HG03558 (cell line): ENCODE data around the gene SCPEP1.
A peak's percentile ranks its signal among the peaks of the same experiment; 100 is the strongest.
"Not testable (repeated sequence)": the region's sequence is repeated elsewhere in the genome, so short reads cannot be mapped to it uniquely, and the experiment has no call there.

Experiments
- ATAC-seq: cut with Tn5 transposase; IDR thresholded peaks from one replicate; pipeline ENCODE4 v1.9.1; 2021; ENCODE audit warnings: moderate number of reproducible peaks; ENCODE audit not compliant: unreplicated experiment; ENCODE audit errors: extremely low read depth

Gene SCPEP1

GRCh38 chr17:56960596-56961538 lies 17.1 kb upstream of the SCPEP1 start, which contains the start of gene COIL:
TSS of gene COIL (minus strand) at chr17:56961050. CDS start at chr17:56961019, 31 bp downstream.
- peak; percentile 84 for ATAC-seq

DNA sequence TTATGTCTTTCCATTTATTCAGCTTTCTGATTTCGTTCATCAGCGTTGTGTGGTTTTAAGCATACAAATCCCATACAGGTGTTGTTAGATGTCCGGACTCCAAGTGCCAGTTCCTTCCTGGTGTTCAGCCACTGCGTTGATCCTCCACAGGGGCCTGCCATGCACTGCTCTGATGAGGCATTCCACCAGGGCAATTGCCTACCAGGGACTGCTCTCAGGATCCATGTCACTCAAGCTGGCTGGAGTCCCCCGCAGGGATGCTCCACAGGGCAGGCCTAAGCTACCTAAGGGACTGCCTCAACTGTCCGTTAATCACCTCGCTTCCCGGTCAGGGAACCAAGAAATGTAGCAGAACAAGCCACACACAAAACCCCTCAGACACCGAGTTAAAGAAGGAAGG lies 12.7 kb upstream of the SCPEP1 start:
- ATAC-seq: not testable (repeated sequence)

DNA sequence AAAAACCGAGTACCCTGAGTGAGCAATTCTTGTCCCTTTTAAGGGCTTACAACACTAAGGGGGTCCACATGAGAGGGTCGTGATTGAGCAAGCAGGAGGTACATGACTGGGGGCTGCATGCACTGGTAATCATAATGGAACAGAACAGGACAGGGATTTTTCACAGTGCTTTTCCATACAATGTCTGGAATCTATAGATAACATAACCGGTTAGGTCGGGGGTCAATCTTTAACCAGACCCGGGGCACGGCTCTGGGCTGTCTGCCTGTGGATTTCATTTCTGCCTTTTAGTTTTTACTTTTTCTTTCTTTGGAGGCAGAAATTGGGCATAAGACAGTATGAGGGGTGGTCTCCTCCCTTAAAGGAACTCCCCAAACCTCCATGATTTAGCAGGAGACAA lies 12.2 kb upstream of the SCPEP1 start:
- ATAC-seq: not testable (repeated sequence)

DNA sequence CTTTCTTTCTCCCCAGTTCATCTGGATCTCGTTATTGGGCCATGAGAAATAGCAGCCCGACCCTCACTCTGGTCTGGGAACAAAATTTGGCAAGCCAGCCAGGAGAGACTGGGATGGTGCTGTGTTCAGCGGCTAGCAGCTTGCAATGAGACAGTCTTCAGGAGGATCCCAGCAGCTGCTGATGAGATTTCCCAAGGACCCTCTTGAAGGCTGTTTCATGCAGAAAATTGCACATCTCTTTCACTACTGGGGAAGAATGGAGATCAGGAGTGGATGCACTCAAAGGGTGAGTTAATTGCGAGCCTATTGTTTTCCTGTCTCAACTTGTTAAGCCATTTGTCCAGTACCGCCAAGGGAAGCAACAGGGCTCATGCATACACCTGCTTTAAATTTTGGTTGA lies 11.6 kb upstream of the SCPEP1 start:
- ATAC-seq: no peak

DNA sequence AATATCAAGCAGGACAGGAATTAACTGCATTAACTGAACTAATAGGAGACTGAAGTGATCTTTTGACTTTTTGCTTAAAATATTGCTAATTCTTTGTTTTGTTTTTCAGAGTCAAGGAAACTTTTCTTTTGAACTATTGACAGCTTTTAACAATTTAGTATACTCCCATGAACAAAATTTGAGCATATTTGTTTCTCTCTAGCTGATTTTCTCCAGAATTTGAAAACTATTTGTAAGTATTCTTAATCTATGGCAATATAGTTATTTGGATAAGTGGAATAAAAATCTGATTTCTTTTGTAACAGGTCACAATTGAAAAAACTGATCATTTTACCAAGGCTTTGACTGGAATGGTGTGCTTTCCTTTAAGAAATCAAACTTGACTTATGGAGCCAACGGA lies 7.0 kb upstream of the SCPEP1 start:
- ATAC-seq: no peak

DNA sequence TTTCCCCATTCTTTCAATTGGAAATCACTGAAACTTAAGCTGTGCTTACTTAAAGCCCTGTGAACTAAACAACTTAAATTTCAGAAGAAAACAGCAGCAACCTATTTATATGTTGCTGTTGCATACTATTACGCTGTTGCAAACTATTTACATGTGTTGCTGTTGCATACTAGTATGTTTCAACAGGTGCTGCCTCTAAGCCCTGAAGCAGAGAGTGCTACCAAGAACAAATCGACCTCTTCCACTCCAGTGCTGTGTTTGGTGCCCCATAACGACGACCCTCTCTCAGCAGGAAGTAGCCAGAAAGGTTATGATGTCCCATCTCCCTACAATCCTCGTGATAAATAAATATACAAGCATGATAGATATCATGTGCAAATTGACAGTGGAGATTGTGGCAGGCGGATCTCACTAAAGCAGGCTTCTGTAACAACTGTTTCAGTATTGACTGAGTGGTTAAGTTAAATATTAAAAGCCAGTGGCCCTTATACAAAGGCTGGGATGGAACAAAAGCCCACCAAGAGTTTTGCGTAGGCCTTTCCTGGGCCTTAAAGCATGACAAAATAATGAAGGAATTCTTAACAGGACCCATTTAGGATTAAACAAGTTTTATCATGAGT lies 5.7 kb upstream of the SCPEP1 start:
- no peak for ATAC-seq

DNA sequence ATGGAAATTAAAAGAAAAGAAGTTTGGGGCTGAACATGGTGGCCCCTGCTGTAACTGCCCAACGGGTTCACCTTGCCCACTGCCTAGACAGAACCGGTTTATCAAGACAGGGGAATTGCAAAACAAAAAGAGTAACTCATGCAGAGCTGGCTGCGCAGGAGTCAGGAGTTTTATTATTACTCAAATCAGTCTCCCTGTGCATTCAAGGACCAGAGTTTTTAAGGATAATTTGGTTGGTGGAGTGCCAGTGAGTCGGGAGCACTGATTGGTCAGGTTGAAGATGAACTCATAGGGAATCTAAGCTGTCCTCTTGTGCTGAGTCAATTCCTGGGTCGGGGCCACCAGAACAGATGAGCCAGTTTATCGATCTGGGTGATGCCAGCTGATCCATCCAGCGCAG lies 4.4 kb upstream of the SCPEP1 start:
- ATAC-seq: no peak

DNA sequence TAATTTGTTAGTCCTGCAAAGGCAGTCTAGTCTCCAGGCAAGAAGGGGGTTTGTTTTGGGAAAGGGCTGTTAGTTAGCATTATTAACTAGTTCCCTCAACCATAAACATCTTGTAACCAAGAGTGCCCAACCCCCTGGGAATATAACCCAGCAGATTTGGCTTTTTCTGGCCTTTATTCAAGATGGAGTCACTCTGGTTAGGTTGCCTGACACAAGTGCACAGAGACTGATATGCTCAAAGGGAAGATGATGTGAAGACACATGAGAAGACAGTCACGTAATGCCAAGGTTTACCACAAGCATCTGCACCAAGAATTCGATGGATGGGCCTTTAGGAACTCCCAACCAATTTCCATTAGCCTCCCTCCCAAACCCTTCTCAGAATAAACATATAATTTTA lies 3.9 kb upstream of the SCPEP1 start:
- no peak for ATAC-seq

- ATAC-seq: no peak
Observed at GRCh38 chr17:56975656-56976055, 2.3 kb upstream of the SCPEP1 start.

GRCh38 chr17:56976941-56977608 lies 856 bp upstream of the SCPEP1 start:
- ATAC-seq: no peak

- ATAC-seq: no peak
Observed at GRCh38 chr17:56978441-56979090, 635 bp downstream of the SCPEP1 start.

GRCh38 chr17:56979091-56979480 lies 1.2 kb downstream of the SCPEP1 start:
- no peak for ATAC-seq

GRCh38 chr17:56980526-56980925 lies 2.6 kb downstream of the SCPEP1 start:
- ATAC-seq: not testable (repeated sequence)

GRCh38 chr17:56982312-56982711 lies 4.4 kb downstream of the SCPEP1 start:
- no peak for ATAC-seq

DNA sequence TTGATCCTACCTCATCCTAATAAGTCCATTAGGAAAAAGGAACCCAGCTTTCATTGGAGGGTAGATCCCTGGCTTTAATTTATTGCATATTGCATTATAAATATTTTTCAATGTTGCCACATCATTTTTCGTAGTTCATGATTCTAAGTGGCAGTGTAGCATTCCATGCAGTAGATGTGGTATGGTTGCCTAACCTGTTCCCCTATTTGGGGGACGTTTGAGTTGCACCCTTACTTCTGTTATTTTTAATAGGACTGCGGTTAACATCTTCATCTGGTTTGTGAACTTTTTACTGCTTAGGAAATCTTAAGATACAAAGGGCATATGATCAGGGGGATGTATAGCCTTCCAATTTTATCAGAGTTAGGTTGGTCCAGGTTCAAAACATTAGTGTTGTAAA lies 5.4 kb downstream of the SCPEP1 start:
- no peak for ATAC-seq

- no peak for ATAC-seq
Observed at GRCh38 chr17:56985371-56986162, 7.6 kb downstream of the SCPEP1 start.

- no peak for ATAC-seq
Observed at GRCh38 chr17:56987283-56987834, 9.4 kb downstream of the SCPEP1 start.

DNA sequence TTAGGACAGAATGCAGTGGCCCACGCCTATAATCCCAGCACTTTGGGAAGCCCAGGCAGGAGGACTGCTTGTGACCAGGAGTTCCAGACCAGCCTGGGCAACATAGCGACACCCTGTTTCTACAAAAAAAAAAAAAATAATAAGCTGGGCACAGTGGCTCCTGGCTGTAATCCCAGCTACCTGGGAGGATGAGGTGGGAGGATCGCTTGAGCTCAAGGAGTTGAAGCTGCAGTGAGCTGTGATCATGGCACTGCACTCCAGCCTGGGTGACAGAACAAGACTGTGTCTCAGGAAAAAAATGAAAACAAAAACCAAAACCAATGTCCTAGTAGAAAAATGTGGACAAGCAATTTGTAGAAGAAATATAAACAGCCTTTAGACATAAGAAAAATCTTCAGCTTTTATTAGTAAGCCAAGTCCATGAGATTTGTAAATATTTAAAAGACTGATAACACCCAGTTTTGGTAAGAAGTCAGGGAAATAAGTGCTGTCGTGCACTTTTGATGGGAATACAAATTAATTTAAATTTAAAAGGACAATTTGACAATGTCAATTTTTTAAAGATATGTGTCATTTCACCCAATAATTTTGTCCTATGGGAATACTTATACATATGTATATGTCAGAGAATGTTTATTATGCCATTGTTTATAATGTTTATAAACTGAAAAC lies 11.1 kb downstream of the SCPEP1 start:
- ATAC-seq: no peak

GRCh38 chr17:56992364-56992763 lies 14.4 kb downstream of the SCPEP1 start:
- no peak for ATAC-seq
